D721Med (cell line): ENCODE data around the gene GPHB5.
"Not testable (repeated sequence)": the region's sequence is repeated elsewhere in the genome, so short reads cannot be mapped to it uniquely, and the experiment has no call there.

ENCODE experiments used
- DNase-seq: peaks from one replicate; pipeline ENCODE4 v3.0.0; 2011; ENCODE audit warnings: low spot score; ENCODE audit not compliant: insufficient read length
- FAIRE-seq: peaks from 2 replicates; lab custom pipeline; 2011; peaks lifted over from hg19 to GRCh38; lab: Jason Lieb, UNC
- CTCF ChIP-seq: IDR thresholded peaks from 2 replicates; pipeline ENCODE4 v1.5.1; 2012; ENCODE audit warnings: mild to moderate bottlenecking, control low read depth; ENCODE audit not compliant: insufficient read depth; ENCODE audit errors: missing control alignments

GPHB5 gene

GRCh38 chr14:63282997-63283883 lies 35.5 kb downstream of the GPHB5 start:
- DNase-seq (no peak), FAIRE-seq (no peak)

GRCh38 chr14:63279933-63280332 lies 38.8 kb downstream of the GPHB5 start:
- not testable (repeated sequence) for FAIRE-seq, DNase-seq

More at GRCh38 chr14:63282997-63283883, 35.5 kb downstream of the GPHB5 start:
- no peak for TF ChIP-seq CTCF

- no peak for TF ChIP-seq CTCF
- DNase-seq, result no peak
- no peak for FAIRE-seq
These were observed 41.0 kb downstream of the GPHB5 start for GRCh38 chr14:63277591-63278183.

- TF ChIP-seq CTCF, result peak; percentile 86
- peak; percentile 93 for FAIRE-seq
These were observed 42.0 kb downstream of the GPHB5 start for GRCh38 chr14:63276492-63277342.

GRCh38 chr14:63276016-63276415 lies 42.7 kb downstream of the GPHB5 start:
- no peak for TF ChIP-seq CTCF
- FAIRE-seq, result no peak
- no peak for DNase-seq

More at GRCh38 chr14:63276492-63277342, 42.0 kb downstream of the GPHB5 start:
- peak; percentile 26 for DNase-seq

GRCh38 chr14:63275611-63276010 lies 43.1 kb downstream of the GPHB5 start:
- FAIRE-seq (no peak), DNase-seq (no peak)

More at GRCh38 chr14:63275611-63276010, 43.1 kb downstream of the GPHB5 start:
- TF ChIP-seq CTCF, result no peak
